NCI-H1092 (cell line): ENCODE data around the gene MBD1.
"Not testable (repeated sequence)": the region's sequence is repeated elsewhere in the genome, so short reads cannot be mapped to it uniquely, and the experiment has no call there.

Experiments used
- DNase-seq: peaks from one replicate; lab custom pipeline; 2025; lab: John Stamatoyannopoulos, UW

The MBD1 gene

GRCh38 chr18:50273203-50274043 lies 7.9 kb downstream of the MBD1 start:
- no peak for DNase-seq

- no peak for DNase-seq
These were observed 8.8 kb downstream of the MBD1 start for GRCh38 chr18:50272568-50272967.

GRCh38 chr18:50268022-50268747 lies 13.1 kb downstream of the MBD1 start:
- no peak for DNase-seq

- DNase-seq: peak; percentile 85
These were observed 15.0 kb downstream of the MBD1 start, which contains the start of gene CFAP53 for GRCh38 chr18:50266248-50266704. CFAP53 (minus strand) TSS chr18:50266495; CDS start chr18:50266404, 91 bp downstream.

GRCh38 chr18:50262977-50263376 lies 18.3 kb downstream of the MBD1 start:
- no peak for DNase-seq

- no peak for DNase-seq
These were observed 30.4 kb downstream of the MBD1 start for GRCh38 chr18:50250935-50251334.

GRCh38 chr18:50249576-50249975 lies 31.7 kb downstream of the MBD1 start:
- DNase-seq: no peak

GRCh38 chr18:50247561-50247960 lies 33.8 kb downstream of the MBD1 start:
- no peak for DNase-seq

- not testable (repeated sequence) for DNase-seq
These were observed 39.6 kb downstream of the MBD1 start for GRCh38 chr18:50241768-50242167.

- no peak for DNase-seq
These were observed 41.2 kb downstream of the MBD1 start for GRCh38 chr18:50240080-50240563.

- no peak for DNase-seq
These were observed 48.9 kb downstream of the MBD1 start for GRCh38 chr18:50232419-50232818.

GRCh38 chr18:50231621-50232020 lies 49.7 kb downstream of the MBD1 start:
- DNase-seq: no peak

- not testable (repeated sequence) for DNase-seq
These were observed 61.1 kb downstream of the MBD1 start for GRCh38 chr18:50220249-50220648.
